Endothelial cell of umbilical vein (primary cell): ENCODE data around the gene CDYL. TPM values are rescaled to one million over a fixed set of nuclear protein-coding genes. Genes with fewer than 3 reads are reported as not detected.

Experiments
- BruUV-seq: library from RNA; stranded (reverse); fragments of 400-500 nt; replicated peaks from 2 replicates; lab custom pipeline; 2021; lab: Mats Ljungman, UMichigan
- CTCF ChIA-PET: fragments of 300-600, 350-600 bp; sonication (Branson Sonifier 250); formaldehyde crosslinking; loops from one replicate; lab custom pipeline; 2021; ENCODE audit warnings: antibody characterized with exemption, inconsistent platforms; lab: Charles Lee
- POLR2A ChIA-PET: fragments of 300-600, 350-600 bp; sonication (Branson Sonifier 250); formaldehyde crosslinking; loops from one replicate; lab custom pipeline; 2021; ENCODE audit warnings: antibody characterized with exemption, inconsistent platforms; lab: Charles Lee
- DNase-seq: peaks from one replicate; pipeline ENCODE4 v3.0.0-alpha.2; 2011; ENCODE audit warnings: low read depth, low spot score
- FAIRE-seq: peaks from 2 replicates; lab custom pipeline; 2011; peaks lifted over from hg19 to GRCh38; lab: Jason Lieb, UNC
- H2AFZ ChIP-seq: 2 replicates; pipeline ENCODE4 v1.6.0; 2012; ENCODE audit warnings: low read depth, low read length, control low read depth, inconsistent platforms
- H3K27ac ChIP-seq: 2 replicates; pipeline ENCODE4 v1.5.1; 2011; ENCODE audit warnings: low read depth, mild to moderate bottlenecking, control low read depth, low read length, moderate library complexity; ENCODE audit not compliant: insufficient read depth
- H3K27me3 ChIP-seq, 2 experiments: 2 replicates each; pipeline versions ENCODE4 v1.6.0 to v1.6.1; 2011; ENCODE audit warnings: low read length in 2 of 2, mixed read lengths in 1 of 2; ENCODE audit not compliant: control insufficient read depth in 2 of 2, insufficient read depth in 2 of 2
- H3K36me3 ChIP-seq, 2 experiments: 2 replicates in 1 of 2; 3 replicates in 1 of 2; pipeline ENCODE4 v1.5.1; 2011; ENCODE audit warnings: low read length in 2 of 2, mild to moderate bottlenecking in 1 of 2, moderate library complexity in 1 of 2; ENCODE audit not compliant: control insufficient read depth in 2 of 2, insufficient read depth in 2 of 2; ENCODE audit errors: extremely low read depth in 1 of 2
- H3K4me1 ChIP-seq: 3 replicates; pipeline ENCODE4 v1.5.1; 2011; ENCODE audit warnings: mild to moderate bottlenecking, low read length; ENCODE audit not compliant: control insufficient read depth, insufficient read depth; ENCODE audit errors: extremely low read depth
- H3K4me2 ChIP-seq: 2 replicates; pipeline ENCODE4 v1.6.1; 2011; ENCODE audit warnings: low read length, control low read depth, mixed read lengths; ENCODE audit not compliant: insufficient read depth
- H3K4me3 ChIP-seq, 3 experiments: fragments of 200-600 bp in 1 of 3; sonication (generic), shearing (Covaris generic) in 1 of 3; replicated peaks in 1 of 3; 2 replicates each; pipeline ENCODE4 v1.5.1; 2011 to 2016; ENCODE audit warnings: control low read depth in 3 of 3, low read length in 3 of 3, mild to moderate bottlenecking in 2 of 3, inconsistent platforms in 1 of 3, low read depth in 1 of 3, moderate library complexity in 1 of 3; ENCODE audit not compliant: insufficient read depth in 1 of 3
- H3K79me2 ChIP-seq: 2 replicates; pipeline ENCODE4 v1.6.0; 2012; ENCODE audit warnings: low read length, inconsistent platforms; ENCODE audit not compliant: control insufficient read depth, insufficient read depth
- H3K9ac ChIP-seq: replicated peaks from 2 replicates; pipeline ENCODE3; 2011; ENCODE audit warnings: low read length, control low read depth; ENCODE audit not compliant: insufficient read depth; ENCODE audit errors: extremely low read depth
- H3K9me1 ChIP-seq: replicated peaks from 3 replicates; pipeline ENCODE4 v1.6.0; 2011; ENCODE audit warnings: mild to moderate bottlenecking, low read length; ENCODE audit not compliant: control insufficient read depth, insufficient read depth; ENCODE audit errors: extremely low read depth
- H3K9me3 ChIP-seq: replicated peaks from 2 replicates; pipeline ENCODE4 v1.5.1; 2012; ENCODE audit warnings: low read length, inconsistent platforms; ENCODE audit not compliant: control insufficient read depth, insufficient read depth
- H4K20me1 ChIP-seq: replicated peaks from 2 replicates; pipeline ENCODE3; 2011; ENCODE audit warnings: mild to moderate bottlenecking, low read length; ENCODE audit not compliant: control insufficient read depth, insufficient read depth; ENCODE audit errors: extremely low read depth
- CTCF ChIP-seq, 2 donors: IDR thresholded peaks; 1 replicate in 1 of 2; 2 replicates in 1 of 2; pipeline ENCODE4 v1.5.1; 2011; ENCODE audit warnings: low read length in 2 of 2, mild to moderate bottlenecking in 2 of 2, moderate library complexity in 2 of 2, control low read depth in 1 of 2, inconsistent platforms in 1 of 2, low read depth in 1 of 2; ENCODE audit not compliant: insufficient read depth in 1 of 2; ENCODE audit errors: extremely low read depth in 1 of 2
- EZH2 ChIP-seq: IDR thresholded peaks from 2 replicates; pipeline ENCODE4 v1.6.1; 2012; ENCODE audit warnings: borderline replicate concordance, low read depth, mild to moderate bottlenecking, moderate library complexity, low read length, inconsistent platforms; ENCODE audit not compliant: severe bottlenecking
- FOS ChIP-seq: IDR thresholded peaks from 2 replicates; pipeline ENCODE4 v1.6.1; 2011; ENCODE audit warnings: mild to moderate bottlenecking, low read length, moderate library complexity, borderline replicate concordance; ENCODE audit not compliant: insufficient read depth
- GATA2 ChIP-seq: IDR thresholded peaks from 2 replicates; pipeline ENCODE4 v1.7.0; 2011; ENCODE audit warnings: low read depth, mild to moderate bottlenecking, moderate library complexity, mixed read lengths, low read length; ENCODE audit not compliant: insufficient read length, insufficient read depth
- JUN ChIP-seq: IDR thresholded peaks from 2 replicates; pipeline ENCODE4 v1.6.1; 2011; ENCODE audit warnings: borderline replicate concordance, low read depth; ENCODE audit not compliant: insufficient read length, insufficient read depth
- MAX ChIP-seq: IDR thresholded peaks from 2 replicates; pipeline ENCODE4 v1.6.1; 2011; ENCODE audit not compliant: insufficient read depth, insufficient read length
- MYC ChIP-seq: IDR thresholded peaks from one replicate; pipeline ENCODE4 v1.6.1; 2011; ENCODE audit warnings: mild to moderate bottlenecking, low read depth, low read length
- POLR2A ChIP-seq: IDR thresholded peaks from 2 replicates; pipeline ENCODE4 v1.6.1; 2012; ENCODE audit warnings: low read depth, mild to moderate bottlenecking, control low read depth, low read length
- POLR2AphosphoS5 ChIP-seq: IDR thresholded peaks from 2 replicates; pipeline ENCODE4 v1.6.1; 2012; ENCODE audit warnings: low read depth, mild to moderate bottlenecking, control low read depth, low read length, moderate library complexity; ENCODE audit not compliant: insufficient read depth
- dilution Hi-C: fragments of 300-500 bp; cut with MboI; formaldehyde crosslinking; loops from one replicate; pipeline ENCODE4 v1.15.0; 2019; ENCODE audit warnings: low sequenced_read_pairs; ENCODE audit not compliant: extremely low pct_ligation_motif_present
- intact Hi-C: fragments of 100-400 bp; cut with micrococcal nuclease; formaldehyde crosslinking; loops from one replicate; pipeline ENCODE4 v1.10.0; 2022
- polyA plus RNA-seq, 4 experiments: library from polyadenylated mRNA; depleted of rRNA in 3 of 4; stranded (reverse) in 3 of 4; unstranded in 1 of 4; fragments of >200 nt; gene quantifications; 2 replicates each; pipeline versions ENCODE4 v1.2.1 to v1.2.3, GENCODE V29; 2011 to 2012; ENCODE audit warnings: missing spikeins in 1 of 4
- total RNA-seq: library from RNA; stranded (reverse); gene quantifications from 2 replicates; pipeline ENCODE4 v1.2.3, GENCODE V29; 2021

The CDYL gene
- total and polyA plus RNA-seq, 2 donors (not counting 3 experiments of a cell fraction or from before 2014, with no cell fraction given), result 10.2 to 35.6 TPM

GRCh38 chr6:4812068-4812467, 35.9 kb downstream of the CDYL start:
- intact Hi-C loops (loop anchor here (1.0 to 5.0 kb wide), 5 partner anchors 36 to 242 kb away; partner anchors contain the start of gene CDYL), dilution Hi-C loops (no loop called here)
- Histone ChIP-seq H3K79me2 (peaks cover 77% of the 10 kb centered on the region), H3K36me3 (no peaks in the 10 kb centered on the region), H3K27me3 (no peaks in the 10 kb centered on the region), H3K4me3 (no peak overlapping the region), H3K27ac (peak overlapping the region; percentile 95), H2AFZ (no peak overlapping the region), H3K9me1 (no peaks in the 10 kb centered on the region), H4K20me1 (no peaks in the 10 kb centered on the region), H3K9ac (peak overlapping the region; percentile 69), H3K9me3 (no peaks in the 10 kb centered on the region), H3K4me2 (peak overlapping the region; percentile 77), H3K4me1 (peaks cover 33% of the 10 kb centered on the region)
- POLR2A ChIA-PET, result no interaction called here
- no TSS peak for BruUV-seq
- TF ChIP-seq CTCF (IDR thresholded peaks at IDR 0.05; ENCODE audit: extremely low read depth in 1 of 2, insufficient read depth in 1 of 2, low read depth in 1 of 2, low read length in 2 of 2) (no peak), POLR2AphosphoS5 (peak; percentile 67), POLR2A (peak; percentile 46), MAX (no peak), JUN (peak; percentile 93), FOS (peak; percentile 92), EZH2 (no peak), GATA2 (peak; percentile 66), MYC (no peak)
- FAIRE-seq, result peak; percentile 78
- peak; percentile 92 for DNase-seq
- CTCF ChIA-PET, result interaction anchor here (0.6 to 2.2 kb wide), 6 partner anchors 14 to 499 kb away, joined by 3 to 6 read pairs (median 4); no protein-coding TSS in a partner anchor
